ENCODE measurements around the gene ATP11B.
"Not testable (repeated sequence)": the region's sequence is repeated elsewhere in the genome, so short reads cannot be mapped to it uniquely, and the experiment has no call there.

ATP11B gene

GRCh38 chr3:182848906-182849305 lies 55.6 kb downstream of the ATP11B start:
- no peak for DNase-seq

GRCh38 chr3:182855076-182855475 lies 61.8 kb downstream of the ATP11B start:
- DNase-seq = no peak

- DNase-seq = no peak
These were observed 68.0 kb downstream of the ATP11B start for GRCh38 chr3:182861348-182861747.

- DNase-seq = no peak
These were observed 69.0 kb downstream of the ATP11B start for GRCh38 chr3:182862159-182862860.

GRCh38 chr3:182869059-182869458 lies 75.8 kb downstream of the ATP11B start:
- no peak for DNase-seq

GRCh38 chr3:182870917-182871316 lies 77.6 kb downstream of the ATP11B start:
- DNase-seq = not testable (repeated sequence)

- DNase-seq = no peak
These were observed 85.8 kb downstream of the ATP11B start for GRCh38 chr3:182879031-182879611.

GRCh38 chr3:182886497-182886896 lies 93.2 kb downstream of the ATP11B start:
- no peak for DNase-seq

GRCh38 chr3:182889948-182890629 lies 96.8 kb downstream of the ATP11B start:
- DNase-seq = no peak

GRCh38 chr3:182891364-182891763 lies 98.1 kb downstream of the ATP11B start:
- no peak for DNase-seq

GRCh38 chr3:182892226-182892625 lies 98.9 kb downstream of the ATP11B start:
- DNase-seq = no peak

GRCh38 chr3:182895513-182896112 lies 102.3 kb downstream of the ATP11B start:
- DNase-seq = no peak

- no peak for DNase-seq
These were observed 103.2 kb downstream of the ATP11B start for GRCh38 chr3:182896553-182896952.

GRCh38 chr3:182902236-182902635 lies 108.9 kb downstream of the ATP11B start:
- DNase-seq = no peak

GRCh38 chr3:182904164-182904563 lies 110.9 kb downstream of the ATP11B start:
- DNase-seq = no peak

GRCh38 chr3:182905623-182906022 lies 112.3 kb downstream of the ATP11B start:
- DNase-seq = no peak

GRCh38 chr3:182906036-182906435 lies 112.7 kb downstream of the ATP11B start:
- no peak for DNase-seq

- DNase-seq = no peak
These were observed 115.2 kb downstream of the ATP11B start for GRCh38 chr3:182908471-182908870.

- DNase-seq = peak; percentile 28
These were observed 116.2 kb downstream of the ATP11B start for GRCh38 chr3:182909318-182910040.

GRCh38 chr3:182910936-182911781 lies 117.9 kb downstream of the ATP11B start:
- DNase-seq = no peak

- no peak for DNase-seq
These were observed 118.4 kb downstream of the ATP11B start for GRCh38 chr3:182911782-182912111.

- DNase-seq = no peak
These were observed 119.2 kb downstream of the ATP11B start for GRCh38 chr3:182912474-182912873.

Data from NCI-H2081 treated with DMSO at 0.1 percent for 48 hours (cell line).